Endodermal cell (in vitro differentiated cells): ENCODE measurements around the gene RBM17. TPM values are rescaled to one million over a fixed set of nuclear protein-coding genes. Genes with fewer than 3 reads are reported as not detected.

Experiments used
- DNase-seq: peaks from one replicate; pipeline ENCODE4 v3.0.0-alpha.2; 2017
- H3K27ac ChIP-seq: 2 replicates; pipeline ENCODE4 v1.5.1; 2013; ENCODE audit warnings: mild to moderate bottlenecking, low read depth, low read length, moderate library complexity
- H3K27me3 ChIP-seq: 2 replicates; pipeline ENCODE4 v1.6.1; 2013; ENCODE audit warnings: mild to moderate bottlenecking, low read length, moderate library complexity; ENCODE audit not compliant: insufficient read depth, control insufficient read depth, poor library complexity, severe bottlenecking
- H3K36me3 ChIP-seq: 2 replicates; pipeline ENCODE4 v1.7.0; 2013; ENCODE audit warnings: mild to moderate bottlenecking, low read length, moderate library complexity; ENCODE audit not compliant: control insufficient read depth, insufficient read depth
- H3K4me1 ChIP-seq: one replicate; pipeline ENCODE4 v1.7.0; 2013; ENCODE audit warnings: low read length; ENCODE audit not compliant: control insufficient read depth, insufficient read depth
- H3K4me3 ChIP-seq: 2 replicates; pipeline ENCODE4 v1.5.1; 2013; ENCODE audit warnings: mild to moderate bottlenecking, low read length, moderate library complexity
- H3K9ac ChIP-seq: 2 replicates; pipeline ENCODE4 v1.6.1; 2013; ENCODE audit warnings: mild to moderate bottlenecking, low read length, moderate library complexity; ENCODE audit not compliant: poor library complexity, severe bottlenecking; ENCODE audit errors: extremely low read depth
- H3K9me3 ChIP-seq: 2 replicates; pipeline ENCODE4 v1.6.1; 2013; ENCODE audit warnings: mild to moderate bottlenecking, low read length, moderate library complexity; ENCODE audit not compliant: control insufficient read depth
- H3K27ac Mint-ChIP-seq: 2 replicates; pipeline ENCODE4 v1.8.0; 2020; ENCODE audit warnings: mixed read lengths
- H3K27me3 Mint-ChIP-seq: 2 replicates; pipeline ENCODE4 v1.8.0; 2021; ENCODE audit warnings: mild to moderate bottlenecking, mixed read lengths; ENCODE audit not compliant: insufficient read depth
- H3K36me3 Mint-ChIP-seq: 2 replicates; pipeline ENCODE4 v1.8.0; 2020; ENCODE audit warnings: low read depth, mixed read lengths
- H3K4me1 Mint-ChIP-seq: 2 replicates; pipeline ENCODE4 v1.8.0; 2020; ENCODE audit warnings: mixed read lengths
- H3K4me3 Mint-ChIP-seq: 2 replicates; pipeline ENCODE4 v1.8.0; 2020; ENCODE audit warnings: mild to moderate bottlenecking, moderate library complexity, mixed read lengths
- H3K9me3 Mint-ChIP-seq: 2 replicates; pipeline ENCODE4 v1.8.0; 2020; ENCODE audit warnings: mild to moderate bottlenecking, mixed read lengths
- CTCF ChIP-seq: fragments of 200-600 bp; sonication (generic); conservative IDR thresholded peaks from 2 replicates; pipeline ENCODE4 v1.5.0; 2021; ENCODE audit warnings: antibody characterized with exemption, mild to moderate bottlenecking
- WGBS, 2 experiments: methylation state at CpG; one replicate each; pipeline versions ENCODE4 v1.1.5 to v1.1.7; 2013; ENCODE audit warnings: missing lambda C conversion rate in 2 of 2, mixed read lengths in 1 of 2; ENCODE audit not compliant: insufficient coverage in 1 of 2, insufficient read length in 1 of 2; 5-methylcytosine and 5-hydroxymethylcytosine counted together
- total RNA-seq, 2 donors: library from RNA; stranded (reverse); fragmentation: NEBNext Ultra II Directional in 1 of 2; extraction: Animal tissue kit (Norgen Biotek cat#: 25700) in 1 of 2; gene quantifications; 2 replicates in 1 of 2; 3 replicates in 1 of 2; pipeline ENCODE4 v1.2.1, GENCODE V29; 2021

The RBM17 gene
- total RNA-seq, 2 donors from 2014 or later = 123 to 139 TPM

- H3K36me3 Mint-ChIP-seq = no peaks in the 10 kb centered on the region
- TF ChIP-seq CTCF = no peak
- 82 to 100% methylated on average over 2 to 6 of the region's 6 CpGs for WGBS, 2 experiments
- Histone ChIP-seq H3K27me3 (no peaks in the 10 kb centered on the region), H3K27ac (no peak overlapping the region), H3K4me3 (no peak overlapping the region), H3K36me3 (no peaks in the 10 kb centered on the region), H3K4me1 (no peaks in the 10 kb centered on the region), H3K9ac (no peak overlapping the region), H3K9me3 (no peaks in the 10 kb centered on the region)
- no peak for DNase-seq
- H3K4me1 Mint-ChIP-seq = no peaks in the 10 kb centered on the region
- H3K27ac Mint-ChIP-seq = no peak overlapping the region
- no peaks in the 10 kb centered on the region for H3K9me3 Mint-ChIP-seq
- H3K27me3 Mint-ChIP-seq = no peaks in the 10 kb centered on the region
- H3K4me3 Mint-ChIP-seq = no peak overlapping the region
Observed at GRCh38 chr10:6068006-6068405, 20.8 kb upstream of the RBM17 start.

- Mint-ChIP-seq H3K36me3 (no peaks in the 10 kb centered on the region), H3K4me3 (no peak overlapping the region), H3K9me3 (no peaks in the 10 kb centered on the region), H3K27ac (no peak overlapping the region), H3K4me1 (no peaks in the 10 kb centered on the region), H3K27me3 (no peaks in the 10 kb centered on the region)
- no peaks in the 10 kb centered on the region for H3K9me3 ChIP-seq
- H3K9ac ChIP-seq = no peak overlapping the region
- WGBS, 2 experiments = 86 to 94% methylated on average over 8 of the region's 8 CpGs
- no peak overlapping the region for H3K27ac ChIP-seq
- no peak for TF ChIP-seq CTCF
- H3K4me3 ChIP-seq = no peak overlapping the region
- no peak for DNase-seq
- H3K36me3 ChIP-seq = no peaks in the 10 kb centered on the region
- no peaks in the 10 kb centered on the region for H3K27me3 ChIP-seq
- H3K4me1 ChIP-seq = no peaks in the 10 kb centered on the region
Observed at GRCh38 chr10:6068422-6068821, 20.4 kb upstream of the RBM17 start.

- Histone ChIP-seq H3K9me3 (no peaks in the 10 kb centered on the region), H3K36me3 (no peaks in the 10 kb centered on the region), H3K9ac (no peak overlapping the region), H3K4me1 (no peaks in the 10 kb centered on the region), H3K27me3 (no peaks in the 10 kb centered on the region), H3K27ac (no peak overlapping the region), H3K4me3 (no peak overlapping the region)
- Mint-ChIP-seq H3K27ac (no peak overlapping the region), H3K9me3 (no peaks in the 10 kb centered on the region), H3K4me3 (no peak overlapping the region), H3K4me1 (no peaks in the 10 kb centered on the region), H3K27me3 (no peaks in the 10 kb centered on the region), H3K36me3 (no peaks in the 10 kb centered on the region)
- TF ChIP-seq CTCF = no peak
- no peak for DNase-seq
- WGBS, 2 experiments = 86 to 87% methylated on average over 9 to 11 of the region's 11 CpGs
Observed at GRCh38 chr10:6069081-6069931, 19.5 kb upstream of the RBM17 start.
